ENCODE data around the gene PLCD1. TPM values are rescaled to one million over a fixed set of nuclear protein-coding genes. Genes with fewer than 3 reads are reported as not detected.
"Not testable (repeated sequence)": the region's sequence is repeated elsewhere in the genome, so short reads cannot be mapped to it uniquely, and the experiment has no call there.

Gene PLCD1
- total RNA-seq: 28.2 and 29.1 TPM in 2 replicates
- 21.0 and 26.4 TPM in 2 replicates for polyA plus RNA-seq

DNA sequence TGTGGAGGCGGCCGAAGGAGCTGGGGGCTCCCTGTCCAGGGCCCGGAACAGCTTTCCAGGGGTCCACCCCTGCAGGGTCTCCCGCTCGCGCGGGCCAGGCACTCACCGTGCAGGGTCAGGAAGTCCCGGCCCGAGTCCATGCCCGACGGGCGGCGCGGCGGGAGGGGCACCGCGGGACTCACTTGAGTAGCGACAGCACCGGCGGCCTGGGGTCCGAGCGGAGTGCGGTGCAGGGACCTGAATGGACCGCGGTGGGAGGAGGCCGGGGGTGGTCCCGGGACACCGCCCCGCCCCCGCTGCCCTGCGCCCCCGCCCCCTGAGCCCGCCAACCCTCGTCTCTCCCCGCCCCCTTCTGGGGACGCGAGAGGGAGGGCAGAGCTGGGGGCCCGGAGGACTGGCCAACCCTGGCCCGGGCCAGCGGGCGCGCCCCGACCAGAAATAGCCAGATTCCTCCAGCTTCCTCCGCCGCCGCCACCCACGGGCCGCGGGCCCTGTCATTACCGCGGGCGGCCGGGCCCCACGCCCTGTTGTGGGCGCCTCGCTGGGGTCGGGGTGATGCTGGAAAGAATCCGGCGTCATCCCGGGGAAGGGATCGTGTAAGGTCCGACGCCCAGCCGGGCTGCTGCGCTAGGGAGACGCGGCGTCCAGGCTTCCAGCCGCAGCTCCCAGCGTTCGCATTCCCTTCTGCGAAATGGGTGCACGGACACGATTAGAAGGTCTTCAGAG is at the start of gene PLCD1:
PLCD1 (minus strand) TSS at position 243 of the 726 bp plus-strand sequence; CDS start at position 140, 103 bp downstream.
- no peak within 1 kb of the TSS for H3K27ac ChIP-seq

GRCh38 chr3:38077073-38077472 is 47.6 kb upstream of the PLCD1 start:
- H3K27ac ChIP-seq; H3K4me3 ChIP-seq; H3K27me3 ChIP-seq; DNase-seq (ENCODE audit: low read depth in 1 of 2, low spot score in 1 of 2); H3K36me3 ChIP-seq; H3K4me1 ChIP-seq (ENCODE audit: low read depth); H3K9me3 ChIP-seq (ENCODE audit: low read depth): not testable (repeated sequence)

More for the DNA sequence above, at the start of gene PLCD1:
- peak; percentile 80 to 85 for DNase-seq (ENCODE audit: low read depth in 1 of 2, low spot score in 1 of 2)
- Histone ChIP-seq H3K27me3 (peaks cover 20% of the 10 kb centered on the region), H3K36me3 (no peaks in the 10 kb centered on the region), H3K4me1 (ENCODE audit: low read depth) (peaks cover 5% of the 10 kb centered on the region), H3K9me3 (ENCODE audit: low read depth) (no peaks in the 10 kb centered on the region), H3K4me3 (peak within 1 kb of the TSS; percentile 46)
- no peak for TF ChIP-seq CTCF (IDR thresholded peaks at IDR 0.05; ENCODE audit: low read depth, low read length)

DNA sequence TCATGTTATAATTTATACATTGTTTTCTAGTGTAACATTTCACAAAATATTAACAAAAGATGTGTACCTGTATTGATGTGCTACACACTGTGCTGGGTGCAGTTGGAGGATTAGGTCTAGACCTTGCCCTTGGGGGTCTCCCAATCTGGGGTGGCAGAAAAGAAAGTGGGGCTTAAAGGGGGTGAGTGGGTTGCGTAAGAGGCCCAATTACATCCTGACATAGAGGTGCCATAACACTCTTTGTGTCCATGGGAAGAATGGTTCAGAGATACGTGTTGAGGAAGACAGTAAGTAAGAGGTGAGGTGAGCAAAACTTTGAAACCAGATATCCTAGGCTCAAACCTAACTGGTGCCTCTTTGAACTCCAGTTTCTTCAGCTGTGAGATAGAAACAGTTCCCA is 40.6 kb upstream of the PLCD1 start:
- no peak overlapping the region for H3K4me3 ChIP-seq
- TF ChIP-seq CTCF (IDR thresholded peaks at IDR 0.05; ENCODE audit: low read depth, low read length): no peak
- no peaks in the 10 kb centered on the region for H3K27me3 ChIP-seq
- no peaks in the 10 kb centered on the region for H3K9me3 ChIP-seq (ENCODE audit: low read depth)
- DNase-seq (ENCODE audit: low read depth in 1 of 2, low spot score in 1 of 2): no peak
- no peaks in the 10 kb centered on the region for H3K36me3 ChIP-seq
- H3K27ac ChIP-seq: no peak overlapping the region
- no peaks in the 10 kb centered on the region for H3K4me1 ChIP-seq (ENCODE audit: low read depth)

- no peak overlapping the region for H3K27ac ChIP-seq
- no peaks in the 10 kb centered on the region for H3K36me3 ChIP-seq
- peak in 1 of 2 donors; percentile 18 for DNase-seq (ENCODE audit: low read depth in 1 of 2, low spot score in 1 of 2)
- no peaks in the 10 kb centered on the region for H3K4me1 ChIP-seq (ENCODE audit: low read depth)
- no peak overlapping the region for H3K4me3 ChIP-seq
- no peak for TF ChIP-seq CTCF (IDR thresholded peaks at IDR 0.05; ENCODE audit: low read depth, low read length)
- no peaks in the 10 kb centered on the region for H3K27me3 ChIP-seq
- no peaks in the 10 kb centered on the region for H3K9me3 ChIP-seq (ENCODE audit: low read depth)
Observed at GRCh38 chr3:38067508-38068233, 38.2 kb upstream of the PLCD1 start.

DNA sequence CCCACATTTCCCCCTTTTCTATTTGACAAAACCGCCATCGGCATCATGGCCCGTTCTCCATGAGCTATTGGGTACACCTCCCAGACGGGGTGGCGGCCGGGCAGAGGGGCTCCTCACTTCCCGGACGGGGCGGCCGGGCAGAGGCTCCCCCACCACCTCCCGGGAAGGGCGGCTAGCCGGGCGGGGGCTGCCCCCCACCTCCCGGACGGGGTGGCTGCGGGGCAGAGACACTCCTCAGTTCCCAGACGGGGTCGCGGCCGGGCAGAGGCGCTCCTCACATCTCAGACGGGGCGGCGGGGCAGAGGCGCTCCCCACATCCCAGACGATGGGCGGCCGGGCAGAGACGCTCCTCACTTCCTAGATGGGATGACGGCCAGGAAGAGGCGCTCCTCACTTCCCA is 35.0 kb upstream of the PLCD1 start:
- not testable (repeated sequence) for H3K9me3 ChIP-seq (ENCODE audit: low read depth); H3K36me3 ChIP-seq; H3K27ac ChIP-seq; DNase-seq (ENCODE audit: low read depth in 1 of 2, low spot score in 1 of 2); H3K4me1 ChIP-seq (ENCODE audit: low read depth); H3K4me3 ChIP-seq; H3K27me3 ChIP-seq

DNA sequence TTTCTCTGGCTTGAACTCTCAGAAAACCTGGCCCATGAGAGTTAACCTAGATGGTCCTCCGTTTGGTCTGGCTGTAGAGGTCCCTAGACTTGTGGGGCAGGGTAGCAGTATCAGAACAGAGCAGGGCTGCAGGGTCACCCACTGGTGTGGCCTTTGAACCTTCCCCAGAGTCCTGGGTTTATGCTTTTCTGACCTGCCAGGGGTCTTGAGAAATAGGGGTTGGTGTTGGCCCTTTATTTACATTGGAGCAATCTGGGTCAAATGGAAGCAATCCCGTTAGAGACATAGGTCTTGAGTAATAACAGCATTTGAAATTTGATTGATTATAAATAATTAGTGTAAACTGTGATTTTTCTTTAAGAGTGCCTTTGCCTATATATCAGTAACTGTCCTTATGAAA is 33.4 kb upstream of the PLCD1 start:
- Histone ChIP-seq H3K4me3 (no peak overlapping the region), H3K4me1 (ENCODE audit: low read depth) (no peaks in the 10 kb centered on the region), H3K36me3 (no peaks in the 10 kb centered on the region), H3K27me3 (no peaks in the 10 kb centered on the region), H3K27ac (no peak overlapping the region), H3K9me3 (ENCODE audit: low read depth) (no peaks in the 10 kb centered on the region)
- DNase-seq (ENCODE audit: low read depth in 1 of 2, low spot score in 1 of 2): no peak
- no peak for TF ChIP-seq CTCF (IDR thresholded peaks at IDR 0.05; ENCODE audit: low read depth, low read length)

Data from cardiac muscle cell (in vitro differentiated cells and primary cell).